ENCODE measurements around the gene TSPAN2.

GRCh38 chr1:115084902-115085511 is 4.3 kb downstream of the TSPAN2 start:
- TF ChIP-seq CTCF (conservative IDR thresholded peaks at IDR 0.05), result no peak
- TF ChIP-seq EZH2 (IDR thresholded peaks at IDR 0.05; ENCODE audit: low read depth), result no peak

All from PC-9 (cell line).